A549 (cell line): ENCODE measurements around the gene SSU72. TPM values are rescaled to one million over a fixed set of nuclear protein-coding genes. Genes with fewer than 3 reads are reported as not detected.

Experiments used
- ATAC-seq, 2 experiments: fragments of 200-7000 bp in 1 of 2; fragments of >200 bp in 1 of 2; cut with Nextera tagmentation in 1 of 2; cut with Tn5 transposase in 1 of 2; 3 replicates each; pipeline versions ENCODE4 v1.8.0 to v1.9.1; 2018 to 2020; ENCODE audit warnings: mild to moderate bottlenecking in 1 of 2, moderate library complexity in 1 of 2
- CTCF ChIA-PET: fragments of 300-600 bp; sonication (Branson Sonifier 250); formaldehyde crosslinking; extraction: SDS; loops from one replicate; lab custom pipeline; 2021; ENCODE audit warnings: antibody characterized with exemption, inconsistent platforms; lab: Yijun Ruan, JAX
- POLR2A ChIA-PET: fragments of 350-600 bp; formaldehyde crosslinking; extraction: SDS; loops from one replicate; lab custom pipeline; 2021; ENCODE audit warnings: antibody characterized with exemption, inconsistent platforms; lab: Yijun Ruan, JAX
- DNase-seq, 2 experiments: peaks; one replicate each; pipeline versions ENCODE4 v3.0.0 to v3.0.0-alpha.2; 2011 to 2016; ENCODE audit warnings: low read depth in 1 of 2, low spot score in 1 of 2
- FAIRE-seq: peaks from 2 replicates; lab custom pipeline; 2011; peaks lifted over from hg19 to GRCh38; lab: Jason Lieb, UNC
- H3K27ac ChIP-seq, 2 experiments: fragments of >200 bp; sonication (Bioruptor Twin); formaldehyde crosslinking; 3 replicates each; pipeline ENCODE4 v1.5.1; 2016 to 2017
- H3K4me1 ChIP-seq: fragments of >200 bp; sonication (Bioruptor Twin); formaldehyde crosslinking; 3 replicates; pipeline ENCODE4 v1.6.1; 2016
- H3K4me2 ChIP-seq: fragments of >200 bp; sonication (Bioruptor Twin); formaldehyde crosslinking; 3 replicates; pipeline ENCODE4 v1.6.1; 2016
- H3K4me3 ChIP-seq: fragments of >200 bp; sonication (Bioruptor Twin); formaldehyde crosslinking; 3 replicates; pipeline ENCODE4 v1.5.1; 2016
- H3K9me3 ChIP-seq: fragments of >200 bp; sonication (Bioruptor Twin); formaldehyde crosslinking; 3 replicates; pipeline ENCODE4 v1.6.1; 2016
- ATOH8 ChIP-seq: fragments of 250-450 bp; sonication (Bioruptor Pico); IDR thresholded peaks from 2 replicates; pipeline ENCODE4 v1.5.0; 2020; ENCODE audit warnings: low read depth, mild to moderate bottlenecking, moderate library complexity
- BHLHE40 ChIP-seq: IDR thresholded peaks from 2 replicates; pipeline ENCODE4 v1.6.1; 2012; ENCODE audit warnings: low read depth, low read length, inconsistent platforms
- CEBPB ChIP-seq, 2 experiments: fragments of >200 bp in 1 of 2; sonication (Bioruptor Twin) in 1 of 2; formaldehyde crosslinking in 1 of 2; IDR thresholded peaks; 2 replicates each; pipeline ENCODE4 v1.6.1; 2012 to 2016
- CHD2 ChIP-seq: fragments of 150-350 bp; IDR thresholded peaks from 2 replicates; pipeline ENCODE4 v1.6.1; 2014; ENCODE audit warnings: low read length; ENCODE audit not compliant: partially characterized antibody
- CTCF ChIP-seq: fragments of >200 bp; sonication (Bioruptor Twin); formaldehyde crosslinking; IDR thresholded peaks from 3 replicates; pipeline ENCODE4 v1.5.1; 2016
- E2F6 ChIP-seq: IDR thresholded peaks from 2 replicates; pipeline ENCODE4 v1.6.1; 2012; ENCODE audit warnings: low read depth, borderline replicate concordance
- EHMT2 ChIP-seq: fragments of 200-600 bp; sonication (generic); IDR thresholded peaks from 2 replicates; pipeline ENCODE4 v1.6.1; 2016; ENCODE audit warnings: antibody characterized with exemption, low read depth, mild to moderate bottlenecking, moderate library complexity
- FOSB ChIP-seq: fragments of 250-450 bp; sonication (Bioruptor Pico); IDR thresholded peaks from 2 replicates; pipeline ENCODE4 v1.5.0; 2020; ENCODE audit warnings: mild to moderate bottlenecking, moderate library complexity
- GATA3 ChIP-seq: IDR thresholded peaks from 2 replicates; pipeline ENCODE4 v1.6.1; 2012; ENCODE audit warnings: borderline replicate concordance
- HEYL ChIP-seq: fragments of 250-450 bp; sonication (Bioruptor Pico); IDR thresholded peaks from 2 replicates; pipeline ENCODE4 v1.8.0; 2021; ENCODE audit warnings: mild to moderate bottlenecking, moderate library complexity
- HOXA7 ChIP-seq: fragments of 250-450 bp; sonication (Bioruptor Pico); IDR thresholded peaks from 2 replicates; pipeline ENCODE4 v1.5.0; 2020; ENCODE audit warnings: mild to moderate bottlenecking, moderate library complexity
- JUN ChIP-seq, 2 experiments: fragments of >200 bp; sonication (Bioruptor Twin); formaldehyde crosslinking; IDR thresholded peaks; 2 replicates in 1 of 2; 3 replicates in 1 of 2; pipeline ENCODE4 v1.6.1; 2016 to 2017
- JUNB ChIP-seq: fragments of >200 bp; sonication (Bioruptor Twin); formaldehyde crosslinking; IDR thresholded peaks from 2 replicates; pipeline ENCODE4 v1.6.1; 2016
- KDM5A ChIP-seq: fragments of 200-600 bp; sonication (generic); IDR thresholded peaks from 2 replicates; pipeline ENCODE4 v1.6.1; 2016; ENCODE audit warnings: antibody characterized with exemption, mild to moderate bottlenecking
- NFE2L2 ChIP-seq: fragments of 150-350 bp; conservative IDR thresholded peaks from 2 replicates; pipeline ENCODE4 v1.6.1; 2014; ENCODE audit warnings: low read length
- PHF8 ChIP-seq: fragments of 200-600 bp; sonication (generic); IDR thresholded peaks from 2 replicates; pipeline ENCODE4 v1.6.1; 2016; ENCODE audit warnings: low read depth, mild to moderate bottlenecking, antibody characterized with exemption, moderate library complexity, borderline replicate concordance
- POLR2AphosphoS2 ChIP-seq: conservative IDR thresholded peaks from 2 replicates; pipeline ENCODE4 v1.6.1; 2012; ENCODE audit warnings: low read length, improper control_type of control experiment, inconsistent platforms
- RARB ChIP-seq: fragments of 250-450 bp; sonication (Bioruptor Pico); IDR thresholded peaks from 2 replicates; pipeline ENCODE4 v1.8.0; 2021; ENCODE audit warnings: mild to moderate bottlenecking, moderate library complexity
- RFX5 ChIP-seq: fragments of 450-650 bp; IDR thresholded peaks from 2 replicates; pipeline ENCODE4 v1.7.1; 2014; ENCODE audit warnings: antibody characterized with exemption, mild to moderate bottlenecking, moderate library complexity
- SREBF2 ChIP-seq: fragments of 450-650 bp; IDR thresholded peaks from 2 replicates; pipeline ENCODE4 v1.6.1; 2014; ENCODE audit warnings: mild to moderate bottlenecking, moderate library complexity
- TP53 ChIP-seq: fragments of 250-450 bp; sonication (Bioruptor Pico); IDR thresholded peaks from 2 replicates; pipeline ENCODE4 v1.5.0; 2021; ENCODE audit warnings: mild to moderate bottlenecking, moderate library complexity
- WGBS: methylation state at CpG from one replicate; pipeline ENCODE4 v1.1.6; 2017; ENCODE audit errors: missing lambda C conversion rate; 5-methylcytosine and 5-hydroxymethylcytosine counted together
- polyA plus RNA-seq, 4 experiments: library from polyadenylated mRNA; depleted of rRNA in 3 of 4; stranded (reverse); fragments of >200 nt; fragmentation: RNase III in 1 of 4; extraction: RNeasy Plus Mini Kit Qiagen cat#74134 plus additional on column Dnase treatment in 1 of 4; gene quantifications; 2 replicates in 3 of 4; 3 replicates in 1 of 4; pipeline ENCODE4 v1.2.3, GENCODE V29; 2011 to 2017

Gene SSU72
- polyA plus RNA-seq, 2 of the 4 experiments (the other 2 are of a cell fraction), result 75.3 to 101 TPM

GRCh38 chr1:1602304-1602967, 27.8 kb upstream of the SSU72 start:
- FAIRE-seq, result no peak
- WGBS, result 54% methylated on average over 17 of the region's 18 CpGs

GRCh38 chr1:1601564-1602303, 27.1 kb upstream of the SSU72 start:
- WGBS, result 85% methylated on average over 6 of the region's 15 CpGs
- Histone ChIP-seq H3K9me3 (no peaks in the 10 kb centered on the region), H3K4me1 (peaks cover 11% of the 10 kb centered on the region), H3K4me3 (no peak overlapping the region)
- POLR2A ChIA-PET, result interaction anchor here (0.8 kb wide), 1 partner anchor 14 kb away, joined by 3 read pairs; the partner anchor contains the start of gene MIB2
- no peak for DNase-seq
- ATAC-seq, result no peak
- TF ChIP-seq JUNB (no peak), POLR2AphosphoS2 (no peak), GATA3 (no peak), CTCF (no peak), CEBPB (IDR thresholded peaks at IDR 0.05) (no peak), RFX5 (no peak)
- TF ChIP-seq, all 56 proteins: peak for 0
- no peak for FAIRE-seq
- H3K27ac ChIP-seq, result no peak overlapping the region
- no peak overlapping the region for H3K4me2 ChIP-seq
- CTCF ChIA-PET, result no interaction called here

More at GRCh38 chr1:1602304-1602967, 27.8 kb upstream of the SSU72 start:
- Histone ChIP-seq H3K27ac (no peak overlapping the region), H3K9me3 (no peaks in the 10 kb centered on the region), H3K4me2 (no peak overlapping the region), H3K4me1 (peaks cover 7% of the 10 kb centered on the region), H3K4me3 (no peak overlapping the region)
- TF ChIP-seq FOSB (CRISPR knock-in tag), result no peak
- TF ChIP-seq GATA3, result no peak
- no peak for TF ChIP-seq RARB
- TF ChIP-seq SREBF2, result no peak
- TF ChIP-seq POLR2AphosphoS2, result no peak
- TF ChIP-seq ATOH8 (CRISPR knock-in tag), result no peak
- no peak for TF ChIP-seq TP53 (CRISPR knock-in tag)
- TF ChIP-seq EHMT2, result no peak
- TF ChIP-seq CHD2, result no peak
- TF ChIP-seq KDM5A, result no peak
- no peak for TF ChIP-seq HEYL (CRISPR knock-in tag)
- no peak for TF ChIP-seq JUN (IDR thresholded peaks at IDR 0.05)
- TF ChIP-seq PHF8, result no peak
- no peak for TF ChIP-seq NFE2L2
- no peak for TF ChIP-seq BHLHE40
- TF ChIP-seq E2F6, result no peak
- TF ChIP-seq HOXA7 (CRISPR knock-in tag), result no peak
- ChIA-PET POLR2A (interaction anchor here (0.6 to 0.8 kb wide), 2 partner anchors 13 to 30 kb away, joined by 3 to 4 read pairs; partner anchors contain the start of gene MIB2), CTCF (interaction anchor here (0.9 kb wide), 1 partner anchor 10 kb away, joined by 3 read pairs; no protein-coding TSS in a partner anchor)
- DNase-seq (no peak), ATAC-seq (no peak)
